ENCODE data around the gene FNDC10.
A peak's percentile ranks its signal among the peaks of the same experiment; 100 is the strongest.

Gene FNDC10

GRCh38 chr1:1614204-1614953 lies 14.4 kb upstream of the FNDC10 start:
- H4K20me1 ChIP-seq, result peaks cover 11 to 51% (median 37%) of the 10 kb centered on the region in 11 experiments; a peak in 18 of 22 replicates
- peak overlapping the region in 10 of 11 experiments; percentile 93 to 99 (median 97); a peak in 18 of 22 replicates for H3K27ac ChIP-seq

GRCh38 chr1:1613509-1614082 lies 13.7 kb upstream of the FNDC10 start:
- peak overlapping the region in 9 of 10 experiments; percentile 81 to 98 (median 93); a peak in 15 of 20 replicates for H3K4me3 ChIP-seq
- H3K36me3 ChIP-seq, result peaks cover 0 to 17% (median 10%) of the 10 kb centered on the region in 11 experiments; a peak in 14 of 22 replicates
- no peak overlapping the region for H3K27ac ChIP-seq
- no peak for TF ChIP-seq Cebpa-rat (IDR thresholded peaks at IDR 0.05)
- peak overlapping the region; percentile 90 to 99 (median 96); a peak in 14 of 22 replicates for H3K9ac ChIP-seq
- H4K20me1 ChIP-seq, result peaks cover 11 to 44% (median 34%) of the 10 kb centered on the region in 11 experiments; a peak in 18 of 22 replicates
- H3K9me3 ChIP-seq (replicated peaks in 1 of 11), result no peaks in the 10 kb centered on the region
- H3K4me1 ChIP-seq, result peaks cover 27 to 49% (median 37%) of the 10 kb centered on the region in 10 experiments
- no peaks in the 10 kb centered on the region for H3K27me3 ChIP-seq
- peak overlapping the region; percentile 84 to 100 (median 98) for H3K4me2 ChIP-seq

More at GRCh38 chr1:1614204-1614953, 14.4 kb upstream of the FNDC10 start:
- H3K9ac ChIP-seq, result peak overlapping the region; percentile 90 to 99 (median 96)
- H3K4me3 ChIP-seq, result peak overlapping the region; percentile 81 to 98 (median 90)
- peak in 1 of 11 experiments; percentile 45; a peak in 1 of 22 replicates for TF ChIP-seq Cebpa-rat (IDR thresholded peaks at IDR 0.05)
- H3K4me2 ChIP-seq, result peak overlapping the region; percentile 84 to 100 (median 98)
- H3K4me1 ChIP-seq, result peaks cover 27 to 49% (median 37%) of the 10 kb centered on the region in 10 experiments
- H3K36me3 ChIP-seq, result peaks cover 0 to 24% (median 14%) of the 10 kb centered on the region in 11 experiments; a peak in 14 of 22 replicates
- H3K27me3 ChIP-seq, result no peaks in the 10 kb centered on the region
- no peaks in the 10 kb centered on the region for H3K9me3 ChIP-seq (replicated peaks in 1 of 11)

- H3K4me2 ChIP-seq, result peak overlapping the region in 4 of 11 experiments; percentile 6 to 39 (median 28); a peak in 5 of 22 replicates
- H3K9ac ChIP-seq, result peak overlapping the region in 4 of 11 experiments; percentile 5 to 37 (median 21); a peak in 3 of 22 replicates
- H3K4me3 ChIP-seq, result no peak overlapping the region
- peaks cover 10 to 28% (median 22%) of the 10 kb centered on the region in 11 experiments; a peak in 18 of 22 replicates for H4K20me1 ChIP-seq
- no peak overlapping the region for H3K27ac ChIP-seq
- H3K36me3 ChIP-seq, result peaks cover 0 to 4% (median 0%) of the 10 kb centered on the region in 11 experiments; a peak in 1 of 22 replicates
- H3K4me1 ChIP-seq, result peaks cover 29 to 49% (median 40%) of the 10 kb centered on the region in 10 experiments
- TF ChIP-seq Cebpa-rat (IDR thresholded peaks at IDR 0.05), result no peak
- H3K27me3 ChIP-seq, result no peaks in the 10 kb centered on the region
- no peaks in the 10 kb centered on the region for H3K9me3 ChIP-seq (replicated peaks in 1 of 11)
These were observed 12.1 kb upstream of the FNDC10 start for GRCh38 chr1:1612104-1612400.

GRCh38 chr1:1610796-1611195 lies 10.9 kb upstream of the FNDC10 start:
- TF ChIP-seq Cebpa-rat (IDR thresholded peaks at IDR 0.05), result no peak

GRCh38 chr1:1609822-1610485 lies 10.0 kb upstream of the FNDC10 start:
- TF ChIP-seq Cebpa-rat (IDR thresholded peaks at IDR 0.05), result no peak
- Histone ChIP-seq H3K27ac (no peak overlapping the region), H3K9ac (no peak overlapping the region), H3K4me1 (peaks cover 29 to 47% (median 38%) of the 10 kb centered on the region in 10 experiments), H3K36me3 (no peaks in the 10 kb centered on the region), H4K20me1 (peaks cover 0 to 17% (median 11%) of the 10 kb centered on the region in 11 experiments; a peak in 15 of 22 replicates), H3K4me3 (no peak overlapping the region), H3K27me3 (no peaks in the 10 kb centered on the region), H3K4me2 (no peak overlapping the region), H3K9me3 (replicated peaks in 1 of 11) (no peaks in the 10 kb centered on the region)

More at GRCh38 chr1:1610796-1611195, 10.9 kb upstream of the FNDC10 start:
- no peaks in the 10 kb centered on the region for H3K36me3 ChIP-seq
- H3K9me3 ChIP-seq (replicated peaks in 1 of 11), result no peaks in the 10 kb centered on the region
- H3K4me1 ChIP-seq, result peaks cover 29 to 46% (median 38%) of the 10 kb centered on the region in 10 experiments
- H3K4me2 ChIP-seq, result peak overlapping the region in 3 of 11 experiments; percentile 20 to 39 (median 25); a peak in 3 of 22 replicates
- no peak overlapping the region for H3K27ac ChIP-seq
- H3K9ac ChIP-seq, result peak overlapping the region in 4 of 11 experiments; percentile 5 to 37 (median 20); a peak in 3 of 22 replicates
- H3K4me3 ChIP-seq, result no peak overlapping the region
- peaks cover 0 to 18% (median 12%) of the 10 kb centered on the region in 11 experiments; a peak in 15 of 22 replicates for H4K20me1 ChIP-seq
- no peaks in the 10 kb centered on the region for H3K27me3 ChIP-seq

- H3K4me1 ChIP-seq, result peaks cover 34 to 55% (median 52%) of the 10 kb centered on the region in 10 experiments
- peak overlapping the region in 10 of 11 experiments; percentile 65 to 90 (median 74); a peak in 18 of 22 replicates for H3K4me2 ChIP-seq
- H3K27ac ChIP-seq, result peak overlapping the region in 10 of 11 experiments; percentile 78 to 93 (median 86); a peak in 15 of 22 replicates
- H3K9ac ChIP-seq, result peak overlapping the region in 1 of 11 experiments; percentile 76; a peak in 2 of 22 replicates
- TF ChIP-seq Cebpa-rat (IDR thresholded peaks at IDR 0.05), result no peak
- no peak overlapping the region for H3K4me3 ChIP-seq
- no peaks in the 10 kb centered on the region for H3K9me3 ChIP-seq (replicated peaks in 1 of 11)
- H3K27me3 ChIP-seq, result peaks cover 2 to 20% (median 10%) of the 10 kb centered on the region in 11 experiments; a peak in 19 of 22 replicates
- H4K20me1 ChIP-seq, result peaks cover 0 to 10% (median 4%) of the 10 kb centered on the region in 11 experiments; a peak in 3 of 22 replicates
- no peaks in the 10 kb centered on the region for H3K36me3 ChIP-seq
These were observed 6.3 kb upstream of the FNDC10 start for GRCh38 chr1:1606232-1606631.

- no peak overlapping the region for H3K27ac ChIP-seq
- H3K9me3 ChIP-seq (replicated peaks in 1 of 11), result no peaks in the 10 kb centered on the region
- H3K27me3 ChIP-seq, result peaks cover 7 to 25% (median 15%) of the 10 kb centered on the region in 11 experiments; a peak in 21 of 22 replicates
- no peak overlapping the region for H3K4me2 ChIP-seq
- no peak overlapping the region for H3K9ac ChIP-seq
- H3K4me1 ChIP-seq, result peaks cover 34 to 57% (median 51%) of the 10 kb centered on the region in 10 experiments
- H4K20me1 ChIP-seq, result peaks cover 0 to 13% (median 4%) of the 10 kb centered on the region in 11 experiments; a peak in 4 of 22 replicates
- no peaks in the 10 kb centered on the region for H3K36me3 ChIP-seq
- H3K4me3 ChIP-seq, result no peak overlapping the region
- TF ChIP-seq Cebpa-rat (IDR thresholded peaks at IDR 0.05), result no peak
These were observed 5.8 kb upstream of the FNDC10 start for GRCh38 chr1:1605724-1606123.

GRCh38 chr1:1605034-1605591 lies 5.2 kb upstream of the FNDC10 start:
- Histone ChIP-seq H3K4me3 (no peak overlapping the region), H3K27me3 (peaks cover 13 to 32% (median 21%) of the 10 kb centered on the region in 11 experiments), H3K4me2 (peak overlapping the region in 8 of 11 experiments; percentile 59 to 85 (median 66); a peak in 9 of 22 replicates), H3K36me3 (no peaks in the 10 kb centered on the region), H3K9ac (no peak overlapping the region), H3K4me1 (peaks cover 34 to 63% (median 56%) of the 10 kb centered on the region in 10 experiments), H3K9me3 (replicated peaks in 1 of 11) (no peaks in the 10 kb centered on the region), H4K20me1 (peaks cover 0 to 17% (median 4%) of the 10 kb centered on the region in 11 experiments; a peak in 4 of 22 replicates), H3K27ac (no peak overlapping the region)
- no peak for TF ChIP-seq Cebpa-rat (IDR thresholded peaks at IDR 0.05)
